Spleen (tissue), 11 donors: ENCODE data around the gene FRMPD2. TPM values are rescaled to one million over a fixed set of nuclear protein-coding genes. Genes with fewer than 3 reads are reported as not detected.

ENCODE experiments used
- DNase-seq: peaks from one replicate; pipeline ENCODE4 v3.0.0-alpha.2; 2020
- H3K27ac ChIP-seq, 8 donors: fragments of 200-600 bp; sonication (generic) in 7 of 8; 1 replicate in 4 of 8; 2 replicates in 4 of 8; pipeline versions ENCODE4 v1.5.0 to v1.8.0; 2016 to 2021; ENCODE audit warnings: inconsistent platforms in 4 of 8, mild to moderate bottlenecking in 4 of 8, moderate library complexity in 1 of 8
- H3K27me3 ChIP-seq, 7 donors: fragments of 200-600 bp; sonication (generic) in 6 of 7; replicated peaks in 1 of 7; 1 replicate in 4 of 7; 2 replicates in 3 of 7; pipeline versions ENCODE4 v1.5.0 to v1.8.0; 2016 to 2021; ENCODE audit warnings: inconsistent platforms in 3 of 7, mild to moderate bottlenecking in 1 of 7
- H3K36me3 ChIP-seq, 6 donors: fragments of 200-600 bp; sonication (generic) in 5 of 6; 1 replicate in 4 of 6; 2 replicates in 2 of 6; pipeline versions ENCODE4 v1.5.0 to v1.8.0; 2016 to 2021; ENCODE audit warnings: inconsistent platforms in 2 of 6
- H3K4me1 ChIP-seq, 6 donors: fragments of 200-600 bp; sonication (generic) in 5 of 6; 1 replicate in 3 of 6; 2 replicates in 3 of 6; pipeline versions ENCODE4 v1.5.0 to v1.8.0; 2016 to 2021; ENCODE audit warnings: inconsistent platforms in 3 of 6
- H3K4me3 ChIP-seq, 8 donors: fragments of 200-600 bp; sonication (generic) in 7 of 8; 1 replicate in 4 of 8; 2 replicates in 4 of 8; pipeline versions ENCODE4 v1.5.0 to v1.8.0; 2016 to 2021; ENCODE audit warnings: inconsistent platforms in 4 of 8, mild to moderate bottlenecking in 4 of 8, moderate library complexity in 2 of 8
- H3K9me3 ChIP-seq, 8 donors: fragments of 200-600 bp; sonication (generic) in 7 of 8; 1 replicate in 4 of 8; 2 replicates in 4 of 8; pipeline versions ENCODE4 v1.5.0 to v1.8.0; 2016 to 2021; ENCODE audit warnings: inconsistent platforms in 4 of 8
- CTCF ChIP-seq, 11 experiments: fragments of 200-600 bp in 7 of 11; fragments of 450-650 bp in 4 of 11; sonication (generic) in 4 of 11; IDR thresholded peaks in 8 of 11; conservative IDR thresholded peaks in 3 of 11; 1 replicate in 7 of 11; 2 replicates in 4 of 11; pipeline versions ENCODE4 v1.4.0 to v1.8.0; 2016 to 2021; ENCODE audit warnings: antibody characterized with exemption in 11 of 11, inconsistent platforms in 4 of 11, mild to moderate bottlenecking in 1 of 11
- POLR2A ChIP-seq, 3 donors: fragments of 450-650 bp; IDR thresholded peaks; one replicate each; pipeline ENCODE4 v1.5.1; 2017; ENCODE audit warnings: antibody characterized with exemption in 3 of 3, mild to moderate bottlenecking in 1 of 3
- POLR2AphosphoS5 ChIP-seq, 3 donors: sonication (generic); formaldehyde crosslinking; IDR thresholded peaks; one replicate each; pipeline ENCODE4 v1.5.1; 2017; ENCODE audit warnings: antibody characterized with exemption in 3 of 3
- WGBS, 5 donors: extraction: QIAGEN DNeasy Blood & Tissue Kit in 3 of 5; methylation state at CpG; one replicate each; pipeline versions ENCODE4 v1.1.5 to v1.1.7; 2013 to 2018; 5-methylcytosine and 5-hydroxymethylcytosine counted together
- intact Hi-C: fragments of 100-400 bp; cut with DNase I; formaldehyde crosslinking; loops from one replicate; pipeline ENCODE4 v1.15.0; 2023; ENCODE audit warnings: low total_unique reads
- polyA plus RNA-seq, 3 donors: library from polyadenylated mRNA; stranded (reverse); fragments of 200-250 nt; gene quantifications; one replicate each; pipeline ENCODE4 v1.2.1, GENCODE V29; 2013
- total RNA-seq, 7 donors: library from RNA; depleted of rRNA in 3 of 7; stranded (reverse); fragments of >200 nt in 3 of 7; fragmentation: NEBNext Ultra II Directional in 4 of 7; extraction: Animal tissue kit (Norgen Biotek cat#: 25700) in 4 of 7; gene quantifications; one replicate each; pipeline versions ENCODE4 v1.1.0 to v1.2.1, GENCODE V29; 2016 to 2021
- donor health status: healthy with polysubstance abuse.
- donor health status: DM: no; HTN: no; CAD: no; lungs with moderate emphysema.
- donor health status: DM: no; HTN: no; CAD: no.
- donor health status: Bipolar disorder and iron deficiency.
- donor health status: healthy.
- donor health status: DM: no; HTN: no; CAD: no.
- donor health status: DM: yes; HTN: yes; CAD: no.

FRMPD2 gene
- total and polyA plus RNA-seq, 10 donors: 0.33 TPM; not detected in 9

DNA sequence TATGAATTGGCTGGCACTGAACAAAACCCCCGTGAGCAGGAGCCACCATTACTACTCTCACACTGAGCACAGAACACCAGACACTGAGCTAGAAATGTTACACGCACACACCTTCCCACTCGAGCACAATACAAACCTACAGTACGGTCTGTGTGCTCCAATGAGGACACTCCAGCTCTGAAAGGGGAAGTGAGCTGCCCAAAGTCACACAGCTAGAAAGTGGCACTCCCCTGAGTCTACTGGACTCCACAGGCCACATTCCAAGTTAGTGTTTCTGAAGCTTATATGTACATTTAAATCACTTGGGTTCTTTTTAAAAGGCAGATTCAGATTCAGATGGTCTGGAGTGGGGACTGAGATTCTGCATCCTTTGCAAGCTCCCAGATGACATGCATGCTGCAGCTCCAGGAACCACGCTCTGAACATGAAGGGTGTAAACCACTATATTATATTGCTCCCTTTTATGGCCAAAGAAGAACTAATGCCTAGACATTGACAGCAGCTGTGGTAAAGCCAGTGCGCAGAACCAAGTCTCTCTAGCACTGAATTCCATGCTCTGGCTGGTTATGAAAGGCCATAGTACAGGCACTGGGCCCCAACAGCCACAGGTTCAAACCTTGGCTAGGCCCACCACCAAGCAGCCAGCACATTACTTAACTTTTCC is 77.1 kb downstream of the FRMPD2 start:
- Histone ChIP-seq H3K27me3 (no peaks in the 10 kb centered on the region), H3K27ac (no peak overlapping the region), H3K36me3 (no peaks in the 10 kb centered on the region), H3K9me3 (no peaks in the 10 kb centered on the region), H3K4me1 (peaks cover 0 to 7% (median 0%) of the 10 kb centered on the region in 6 donors), H3K4me3 (no peak overlapping the region)
- intact Hi-C loops: no loop called here
- no peak for TF ChIP-seq POLR2A (IDR thresholded peaks at IDR 0.05)
- 84 to 90% (median 87%) methylated on average over 6 of the region's 6 CpGs for WGBS, 5 donors
- DNase-seq: no peak

GRCh38 chr10:48195803-48196202 is 78.7 kb downstream of the FRMPD2 start:
- WGBS, 5 donors: 75 to 91% (median 84%) methylated on average over 2 of the region's 2 CpGs
- no peaks in the 10 kb centered on the region for H3K27me3 ChIP-seq
- no peaks in the 10 kb centered on the region for H3K9me3 ChIP-seq
- TF ChIP-seq POLR2AphosphoS5 (IDR thresholded peaks at IDR 0.05) (no peak), POLR2A (IDR thresholded peaks at IDR 0.05) (no peak), CTCF (IDR thresholded peaks at IDR 0.05 in 8 of 11, conservative IDR thresholded peaks at IDR 0.05 in 3 of 11) (no peak)
- H3K36me3 ChIP-seq: no peaks in the 10 kb centered on the region
- intact Hi-C loops: no loop called here
- peaks cover 0 to 7% (median 0%) of the 10 kb centered on the region in 6 donors for H3K4me1 ChIP-seq
- H3K27ac ChIP-seq: no peak overlapping the region
- no peak for DNase-seq
- no peak overlapping the region for H3K4me3 ChIP-seq

DNA sequence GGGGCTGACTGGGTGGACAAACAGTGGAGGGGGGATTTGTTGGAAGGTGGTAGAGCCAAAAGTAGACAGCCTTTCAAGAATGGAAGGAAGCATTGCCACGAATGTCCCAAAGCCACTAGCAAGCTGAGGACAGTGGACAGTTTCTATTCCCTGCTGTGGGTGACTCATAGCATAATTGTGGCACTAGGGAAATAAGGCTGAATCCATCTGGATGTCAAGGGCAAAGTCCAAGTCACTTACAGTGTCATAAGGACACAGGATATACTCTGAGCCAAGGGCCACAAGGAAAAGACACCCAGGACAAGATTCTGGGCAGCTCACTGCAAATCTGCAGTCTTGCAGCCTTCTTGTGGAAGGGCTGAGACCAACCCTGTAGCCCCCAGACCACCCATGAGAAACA is 79.7 kb downstream of the FRMPD2 start:
- H3K4me3 ChIP-seq: no peak overlapping the region
- peaks cover 0 to 7% (median 0%) of the 10 kb centered on the region in 6 donors for H3K4me1 ChIP-seq
- no peaks in the 10 kb centered on the region for H3K36me3 ChIP-seq
- 43 to 73% (median 56%) methylated on average over 1 of the region's 1 CpG for WGBS, 5 donors
- H3K27me3 ChIP-seq: no peaks in the 10 kb centered on the region
- no peaks in the 10 kb centered on the region for H3K9me3 ChIP-seq
- H3K27ac ChIP-seq: no peak overlapping the region
- TF ChIP-seq POLR2AphosphoS5 (IDR thresholded peaks at IDR 0.05): no peak
- TF ChIP-seq POLR2A (IDR thresholded peaks at IDR 0.05): no peak
- no peak for TF ChIP-seq CTCF (IDR thresholded peaks at IDR 0.05 in 8 of 11, conservative IDR thresholded peaks at IDR 0.05 in 3 of 11)
- DNase-seq: no peak
- intact Hi-C loops: no loop called here

DNA sequence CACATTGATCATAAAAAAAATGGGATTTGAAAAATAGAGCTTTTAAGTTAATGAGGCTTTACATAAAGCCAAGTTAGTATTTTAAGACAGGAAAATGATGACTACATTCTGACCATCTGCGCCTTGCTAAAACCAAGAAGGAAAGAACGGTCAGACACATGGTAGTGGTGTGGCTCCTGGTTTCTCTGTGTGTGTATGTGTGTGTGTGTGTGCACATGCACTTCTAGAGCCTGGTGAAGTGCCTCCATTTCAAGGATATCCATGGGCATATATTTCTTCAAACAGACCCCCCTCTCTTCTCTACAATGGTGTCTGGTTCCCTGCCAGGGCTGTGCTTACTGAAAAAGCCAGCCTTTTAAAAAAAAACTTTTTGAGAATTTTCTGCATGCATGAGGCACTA is 80.9 kb downstream of the FRMPD2 start:
- Histone ChIP-seq H3K27me3 (no peaks in the 10 kb centered on the region), H3K27ac (no peak overlapping the region), H3K9me3 (no peaks in the 10 kb centered on the region), H3K4me3 (no peak overlapping the region), H3K36me3 (no peaks in the 10 kb centered on the region), H3K4me1 (peaks cover 0 to 7% (median 0%) of the 10 kb centered on the region in 6 donors)
- TF ChIP-seq CTCF (IDR thresholded peaks at IDR 0.05 in 8 of 11, conservative IDR thresholded peaks at IDR 0.05 in 3 of 11) (no peak), POLR2A (IDR thresholded peaks at IDR 0.05) (no peak), POLR2AphosphoS5 (IDR thresholded peaks at IDR 0.05) (no peak)
- no peak for DNase-seq
- 77 to 95% (median 90%) methylated on average over 2 of the region's 2 CpGs for WGBS, 5 donors
- intact Hi-C loops: no loop called here
